H1 (cell line): Measurements from ENCODE around the gene SLC25A36. TPM values are rescaled to one million over a fixed set of nuclear protein-coding genes. Genes with fewer than 3 reads are reported as not detected.

Experiments used
- CTCF ChIA-PET: fragments of 300-600 bp; sonication (Branson Sonifier 250); formaldehyde crosslinking; loops from one replicate; lab custom pipeline; 2021; ENCODE audit not compliant: partially characterized antibody; lab: Charles Lee
- POLR2A ChIA-PET: fragments of 300-600 bp; sonication (Branson Sonifier 250); formaldehyde crosslinking; loops from one replicate; lab custom pipeline; 2021; ENCODE audit warnings: inconsistent platforms; ENCODE audit not compliant: partially characterized antibody; lab: Charles Lee
- DNase-seq, 2 experiments: peaks; one replicate each; pipeline versions ENCODE4 v3.0.0 to v3.0.0-alpha.2; 2010 to 2022; ENCODE audit warnings: low spot score in 2 of 2, low read depth in 1 of 2, mixed read lengths in 1 of 2
- FAIRE-seq: peaks from 2 replicates; lab custom pipeline; 2011; peaks lifted over from hg19 to GRCh38; lab: Jason Lieb, UNC
- H2AFZ ChIP-seq: 2 replicates; pipeline ENCODE4 v1.8.1; 2012; ENCODE audit warnings: low read length, inconsistent platforms
- H2AK5ac ChIP-seq: 2 replicates; pipeline ENCODE4 v1.6.1; 2013; ENCODE audit warnings: low read depth, low read length
- H2BK120ac ChIP-seq: replicated peaks from 2 replicates; pipeline ENCODE3; 2013; ENCODE audit warnings: low read depth, low read length, inconsistent platforms
- H2BK12ac ChIP-seq: 2 replicates; pipeline ENCODE4 v1.6.1; 2013; ENCODE audit warnings: low read depth, low read length
- H2BK15ac ChIP-seq: 2 replicates; pipeline ENCODE4 v1.6.1; 2013; ENCODE audit warnings: low read length
- H2BK20ac ChIP-seq: 2 replicates; pipeline ENCODE4 v1.6.1; 2013; ENCODE audit warnings: low read length
- H2BK5ac ChIP-seq: 2 replicates; pipeline ENCODE4 v1.6.1; 2013; ENCODE audit warnings: low read depth, low read length
- H3K14ac ChIP-seq: 2 replicates; pipeline ENCODE4 v1.6.1; 2013; ENCODE audit warnings: inconsistent platforms; ENCODE audit not compliant: insufficient read length
- H3K18ac ChIP-seq: 2 replicates; pipeline ENCODE4 v1.6.1; 2013; ENCODE audit warnings: low read length; ENCODE audit errors: extremely low read depth
- H3K23ac ChIP-seq: 2 replicates; pipeline ENCODE4 v1.6.1; 2013; ENCODE audit warnings: inconsistent platforms; ENCODE audit not compliant: insufficient read length
- H3K23me2 ChIP-seq: 2 replicates; pipeline ENCODE4 v1.6.1; 2013; ENCODE audit warnings: low read depth, low read length
- H3K27ac ChIP-seq: 2 replicates; pipeline ENCODE4 v1.6.1; 2011; ENCODE audit warnings: low read depth, low read length, inconsistent platforms
- H3K27me3 ChIP-seq, 4 experiments: replicated peaks in 1 of 4; 1 replicate in 1 of 4; 2 replicates in 3 of 4; pipeline versions ENCODE4 v1.6.1 to v1.8.1; 2011 to 2013; ENCODE audit warnings: low read length in 3 of 4, mild to moderate bottlenecking in 3 of 4, inconsistent platforms in 2 of 4, mixed read lengths in 2 of 4, moderate library complexity in 1 of 4; ENCODE audit not compliant: control insufficient read depth in 3 of 4, insufficient read depth in 3 of 4; ENCODE audit errors: extremely low read depth in 1 of 4
- H3K36me3 ChIP-seq, 4 experiments: 2 replicates each; pipeline versions ENCODE4 v1.6.1 to v1.8.1; 2011 to 2013; ENCODE audit warnings: mild to moderate bottlenecking in 4 of 4, low read length in 3 of 4, moderate library complexity in 2 of 4, control low read depth in 1 of 4, inconsistent platforms in 1 of 4; ENCODE audit not compliant: insufficient read depth in 4 of 4, control insufficient read depth in 2 of 4
- H3K4ac ChIP-seq: replicated peaks from 2 replicates; pipeline ENCODE3; 2013; ENCODE audit warnings: low read length, low read depth, mixed read lengths, inconsistent platforms; ENCODE audit not compliant: insufficient read length
- H3K4me1 ChIP-seq, 4 experiments: replicated peaks in 1 of 4; 1 replicate in 1 of 4; 2 replicates in 3 of 4; pipeline versions ENCODE4 v1.6.1 to v1.8.1; 2011 to 2013; ENCODE audit warnings: low read length in 3 of 4, inconsistent platforms in 2 of 4, mixed read lengths in 1 of 4; ENCODE audit not compliant: insufficient read depth in 4 of 4, control insufficient read depth in 3 of 4
- H3K4me2 ChIP-seq, 2 experiments: 2 replicates each; pipeline versions ENCODE4 v1.6.1 to v1.8.1; 2011 to 2013; ENCODE audit warnings: low read depth in 2 of 2, low read length in 2 of 2, control low read depth in 1 of 2, inconsistent platforms in 1 of 2, mild to moderate bottlenecking in 1 of 2; ENCODE audit not compliant: insufficient read depth in 1 of 2
- H3K4me3 ChIP-seq, 4 experiments: fragments of 200-600, 300-600 bp in 1 of 4; sonication (generic), shearing (Covaris generic), sonication (Bioruptor Twin) in 1 of 4; 2 replicates each; pipeline versions ENCODE4 v1.5.1 to v1.8.1; 2011 to 2016; ENCODE audit warnings: low read length in 4 of 4, low read depth in 3 of 4, control low read depth in 2 of 4, inconsistent platforms in 2 of 4, mild to moderate bottlenecking in 2 of 4, mixed read lengths in 1 of 4, moderate library complexity in 1 of 4; ENCODE audit not compliant: insufficient read depth in 2 of 4; ENCODE audit errors: extremely low read depth in 1 of 4
- H3K56ac ChIP-seq: replicated peaks from 2 replicates; pipeline ENCODE3; 2013; ENCODE audit warnings: low read depth, mild to moderate bottlenecking, mixed read lengths, low read length, inconsistent platforms; ENCODE audit not compliant: insufficient read length
- H3K79me1 ChIP-seq: 2 replicates; pipeline ENCODE4 v1.6.1; 2013; ENCODE audit warnings: low read depth, low read length, control low read depth
- H3K79me2 ChIP-seq, 2 experiments: 2 replicates each; pipeline versions ENCODE4 v1.6.1 to v1.8.1; 2012 to 2013; ENCODE audit warnings: low read length in 2 of 2, mild to moderate bottlenecking in 2 of 2, inconsistent platforms in 1 of 2; ENCODE audit not compliant: insufficient read depth in 2 of 2, control insufficient read depth in 1 of 2
- H3K9ac ChIP-seq, 4 experiments: replicated peaks in 1 of 4; 1 replicate in 1 of 4; 2 replicates in 3 of 4; pipeline versions ENCODE4 v1.6.1 to v1.8.1; 2011 to 2013; ENCODE audit warnings: low read depth in 3 of 4, low read length in 3 of 4, control low read depth in 2 of 4, mild to moderate bottlenecking in 2 of 4, moderate library complexity in 2 of 4, inconsistent platforms in 1 of 4; ENCODE audit errors: extremely low read depth in 1 of 4
- H3K9me3 ChIP-seq, 2 experiments: 2 replicates each; pipeline versions ENCODE4 v1.6.1 to v1.8.1; 2012 to 2013; ENCODE audit warnings: mild to moderate bottlenecking in 2 of 2, moderate library complexity in 2 of 2, control low read depth in 1 of 2, inconsistent platforms in 1 of 2, low read depth in 1 of 2, low read length in 1 of 2, mixed read lengths in 1 of 2; ENCODE audit not compliant: insufficient read depth in 2 of 2
- H4K20me1 ChIP-seq, 2 experiments: replicated peaks in 1 of 2; 2 replicates each; pipeline versions ENCODE3 to v1.8.1; 2011 to 2013; ENCODE audit warnings: inconsistent platforms in 2 of 2, low read length in 2 of 2, mild to moderate bottlenecking in 1 of 2; ENCODE audit not compliant: insufficient read depth in 2 of 2, control insufficient read depth in 1 of 2
- H4K5ac ChIP-seq: 2 replicates; pipeline ENCODE4 v1.6.1; 2013; ENCODE audit warnings: low read length, low read depth, mixed read lengths, inconsistent platforms; ENCODE audit not compliant: insufficient read length
- H4K8ac ChIP-seq: 2 replicates; pipeline ENCODE4 v1.8.0; 2013; ENCODE audit warnings: mild to moderate bottlenecking, moderate library complexity, low read length, inconsistent platforms; ENCODE audit not compliant: insufficient read depth; ENCODE audit errors: extremely low read depth
- H4K91ac ChIP-seq: replicated peaks from 2 replicates; pipeline ENCODE3; 2013; ENCODE audit warnings: low read length, mixed read lengths, inconsistent platforms; ENCODE audit not compliant: insufficient read length
- BCL11A ChIP-seq, 2 experiments: IDR thresholded peaks; one replicate each; pipeline ENCODE4 v1.6.1; 2011; ENCODE audit warnings: low read depth in 2 of 2, low read length in 2 of 2, mild to moderate bottlenecking in 2 of 2
- CREB1 ChIP-seq: IDR thresholded peaks from 2 replicates; pipeline ENCODE4 v1.6.1; 2012; ENCODE audit warnings: inconsistent platforms
- JUND ChIP-seq: IDR thresholded peaks from 2 replicates; pipeline ENCODE4 v1.6.1; 2011; ENCODE audit warnings: mild to moderate bottlenecking, improper control_type of control experiment, low read length
- POU5F1 ChIP-seq: IDR thresholded peaks from 2 replicates; pipeline ENCODE4 v1.6.1; 2011; ENCODE audit warnings: low read depth, mild to moderate bottlenecking, low read length, moderate library complexity
- SIRT6 ChIP-seq: IDR thresholded peaks from one replicate; pipeline ENCODE4 v1.7.1; 2012; ENCODE audit warnings: low read length, inconsistent platforms
- SP2 ChIP-seq: IDR thresholded peaks from 2 replicates; pipeline ENCODE4 v1.6.1; 2012; ENCODE audit warnings: mild to moderate bottlenecking, low read length, inconsistent platforms
- SP4 ChIP-seq: IDR thresholded peaks from 2 replicates; pipeline ENCODE4 v1.6.1; 2012; ENCODE audit warnings: low read length, inconsistent platforms
- SRF ChIP-seq: IDR thresholded peaks from 2 replicates; pipeline ENCODE4 v1.6.1; 2011; ENCODE audit warnings: mild to moderate bottlenecking, low read depth, low read length, moderate library complexity
- WGBS, 2 experiments: shearing (Covaris generic) in 1 of 2; methylation state at CpG; one replicate each; pipeline versions ENCODE4 v1.1.6 to v1.1.7; 2013 to 2015; ENCODE audit warnings: low lambda C conversion rate in 2 of 2, mixed read lengths in 2 of 2, inconsistent platforms in 1 of 2, low coverage in 1 of 2, missing lambda C conversion rate in 1 of 2; ENCODE audit not compliant: insufficient replicate concordance in 2 of 2, insufficient coverage in 1 of 2, insufficient read length in 1 of 2; ENCODE audit errors: extremely low coverage in 1 of 2, missing lambda C conversion rate in 1 of 2; 5-methylcytosine and 5-hydroxymethylcytosine counted together
- polyA plus RNA-seq, 7 experiments: library from polyadenylated mRNA; depleted of rRNA in 3 of 7; stranded (reverse) in 5 of 7; unstranded in 2 of 7; fragments of >200 nt in 5 of 7; fragments of 200-250 nt in 2 of 7; gene quantifications; 1 replicate in 5 of 7; 2 replicates in 1 of 7; 4 replicates in 1 of 7; pipeline versions ENCODE4 v1.2.1 to v1.2.3, GENCODE V29; 2011 to 2013; ENCODE audit warnings: missing spikeins in 2 of 7, mixed read lengths in 2 of 7
- total RNA-seq: library from RNA; stranded (reverse); fragmentation: NEBNext Ultra II Directional; extraction: Animal tissue kit (Norgen Biotek cat#: 25700); gene quantifications from 2 replicates; pipeline ENCODE4 v1.2.1, GENCODE V29; 2021

Gene SLC25A36
- total and polyA plus RNA-seq, 2 of the 8 experiments (the other 6 are each of a cell fraction or from before 2014, with no cell fraction given), result 42.9 to 71.8 TPM

- no peak overlapping the region for H3K4me2 ChIP-seq
- no peak overlapping the region for H2AK5ac ChIP-seq
- TF ChIP-seq JUND (no peak), CREB1 (no peak), POU5F1 (no peak), SP2 (no peak), SIRT6 (no peak), SRF (no peak), BCL11A (IDR thresholded peaks at IDR 0.05; ENCODE audit: low read depth in 2 of 2, low read length in 2 of 2) (no peak), SP4 (no peak)
- no peak overlapping the region for H2BK5ac ChIP-seq
- 88% methylated on average over 2 of the region's 2 CpGs; no CpG with 5 or more reads in 1 of the 2 experiments for WGBS, 2 experiments
- H3K9me3 ChIP-seq, result no peaks in the 10 kb centered on the region
- no peaks in the 10 kb centered on the region; the same call in 1 of the 2 replicates for H3K79me1 ChIP-seq
- no peak overlapping the region for H2AFZ ChIP-seq
- no peak for FAIRE-seq
- H3K27me3 ChIP-seq, result no peaks in the 10 kb centered on the region
- H3K4me1 ChIP-seq, result peaks cover 2 to 9% (median 3%) of the 10 kb centered on the region in 4 experiments; a peak in 5 of 7 replicates
- no peak overlapping the region for H3K4ac ChIP-seq
- no peak overlapping the region for H2BK15ac ChIP-seq
- H3K56ac ChIP-seq, result no peak overlapping the region
- peaks cover 9 to 17% of the 10 kb centered on the region in 2 experiments for H4K20me1 ChIP-seq
- no peak overlapping the region for H4K5ac ChIP-seq
- no peak overlapping the region for H2BK20ac ChIP-seq
- H3K18ac ChIP-seq, result no peak overlapping the region
- H3K23ac ChIP-seq, result no peak overlapping the region
- H3K4me3 ChIP-seq, result no peak overlapping the region
- peaks cover 17 to 90% of the 10 kb centered on the region in 2 experiments for H3K79me2 ChIP-seq
- H3K36me3 ChIP-seq, result peaks cover 0 to 22% (median 0%) of the 10 kb centered on the region in 4 experiments; a peak in 2 of 8 replicates
- H3K23me2 ChIP-seq, result no peaks in the 10 kb centered on the region
- no peak overlapping the region for H3K9ac ChIP-seq
- ChIA-PET POLR2A (interaction anchor here (0.9 to 1.7 kb wide), 3 partner anchors 11 to 19 kb away, joined by 3 to 9 read pairs (median 4); no protein-coding TSS in a partner anchor), CTCF (interaction anchor here (1.6 kb wide), 1 partner anchor 33 kb away, joined by 4 read pairs; no protein-coding TSS in a partner anchor)
- H4K91ac ChIP-seq, result no peak overlapping the region
- H2BK120ac ChIP-seq, result no peak overlapping the region
- no peak overlapping the region for H3K27ac ChIP-seq
- DNase-seq, result no peak
- no peak overlapping the region for H4K8ac ChIP-seq
- no peak overlapping the region for H3K14ac ChIP-seq
- no peak overlapping the region for H2BK12ac ChIP-seq
These were observed 12.9 kb downstream of the SLC25A36 start for GRCh38 chr3:140954576-140954975.
